Measurements from ENCODE around the gene WDSUB1.

WDSUB1 gene

DNA sequence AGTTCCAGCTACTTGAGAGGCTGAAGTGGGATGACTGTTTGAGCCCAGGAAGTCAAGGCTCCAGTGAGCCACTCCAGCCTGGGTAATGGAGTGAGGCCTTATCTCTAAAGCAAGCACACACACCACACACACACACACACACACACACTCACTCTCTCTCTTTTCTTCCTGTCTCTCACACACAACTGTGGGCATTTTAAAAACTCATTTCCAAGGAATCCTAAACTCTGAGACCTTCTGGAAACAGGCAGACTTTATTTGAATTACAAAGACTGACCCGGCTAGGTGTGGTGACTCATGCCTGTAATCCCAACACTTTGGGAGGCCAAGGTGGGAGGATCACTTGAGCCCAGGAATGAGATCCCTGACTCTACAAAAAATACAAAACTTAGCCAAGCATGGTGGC lies 21.3 kb downstream of the WDSUB1 start:
- DNase-seq = no peak

DNA sequence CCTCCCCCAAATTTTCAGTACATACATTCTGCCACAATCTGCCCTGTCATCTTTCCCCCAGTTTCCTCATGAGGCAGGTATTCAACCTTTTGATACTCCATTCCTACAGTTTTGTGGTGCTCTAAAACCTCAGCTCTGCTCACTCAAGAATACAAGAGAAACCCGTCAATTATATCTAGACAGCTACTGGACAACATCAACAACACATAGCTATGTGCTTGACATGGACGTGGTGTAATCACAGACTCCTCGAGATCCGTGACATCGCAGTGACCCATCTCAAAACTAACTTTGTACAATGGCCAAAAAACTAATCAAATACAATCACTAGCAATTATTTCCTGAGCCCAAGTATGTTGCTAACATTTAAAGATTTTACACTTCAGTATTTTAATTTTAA lies 23.6 kb downstream of the WDSUB1 start:
- no peak for DNase-seq

DNA sequence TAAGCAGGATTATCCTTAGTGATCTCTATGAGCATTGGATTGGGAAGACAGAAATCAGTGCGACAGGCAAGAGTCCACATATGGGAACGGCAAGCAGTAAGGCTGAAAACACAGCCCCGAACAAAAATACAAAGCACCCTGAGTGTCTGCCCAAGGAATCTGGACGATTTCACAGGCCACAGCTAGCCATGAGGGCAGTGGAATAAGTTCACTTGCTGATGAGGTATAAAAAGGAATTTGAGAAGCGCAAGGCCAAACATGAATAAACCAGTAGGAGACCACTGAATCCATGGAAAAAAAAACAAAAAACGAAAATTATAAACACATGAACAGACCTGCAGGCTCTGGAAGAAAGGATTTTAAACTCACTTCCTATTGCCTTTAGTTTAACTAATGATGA lies 24.3 kb downstream of the WDSUB1 start:
- no peak for DNase-seq

DNA sequence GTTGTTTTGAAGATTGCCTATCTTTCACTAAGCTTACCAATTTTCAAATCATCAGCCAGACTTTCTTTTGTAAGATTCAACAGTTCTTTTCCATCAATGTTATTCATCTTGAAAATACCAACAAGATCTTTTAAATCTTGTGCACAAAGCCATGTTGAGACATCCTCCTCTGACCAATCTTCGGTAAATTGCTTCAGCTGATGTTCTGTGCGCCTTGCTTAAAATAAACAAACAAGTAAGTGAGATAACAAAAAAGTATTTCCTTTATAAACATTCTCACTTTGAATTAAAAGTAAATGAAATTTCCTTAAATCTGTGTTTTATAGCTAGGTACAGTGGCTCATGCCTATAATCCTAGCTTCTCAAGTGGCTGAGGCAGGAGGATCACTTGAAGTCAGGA lies 30.3 kb downstream of the WDSUB1 start:
- no peak for DNase-seq

DNA sequence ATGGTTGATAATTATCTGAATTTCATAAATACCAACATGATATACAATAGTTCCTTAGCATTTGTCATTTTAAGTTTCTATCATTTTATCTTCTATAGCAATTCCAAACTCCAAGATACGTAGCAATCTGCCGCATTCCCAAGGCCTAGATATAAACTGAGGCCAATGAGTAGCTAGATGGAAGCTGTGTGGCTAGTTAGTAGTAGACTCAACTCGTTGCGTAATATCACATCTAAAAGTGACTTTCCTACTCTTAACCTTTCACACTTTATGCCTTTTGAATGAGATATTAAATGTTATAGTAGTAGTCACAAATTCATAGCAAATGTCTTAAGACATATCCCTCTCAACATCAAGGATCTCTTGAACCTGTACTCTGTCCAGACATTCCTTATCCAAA lies 33.6 kb downstream of the WDSUB1 start:
- DNase-seq = no peak

DNA sequence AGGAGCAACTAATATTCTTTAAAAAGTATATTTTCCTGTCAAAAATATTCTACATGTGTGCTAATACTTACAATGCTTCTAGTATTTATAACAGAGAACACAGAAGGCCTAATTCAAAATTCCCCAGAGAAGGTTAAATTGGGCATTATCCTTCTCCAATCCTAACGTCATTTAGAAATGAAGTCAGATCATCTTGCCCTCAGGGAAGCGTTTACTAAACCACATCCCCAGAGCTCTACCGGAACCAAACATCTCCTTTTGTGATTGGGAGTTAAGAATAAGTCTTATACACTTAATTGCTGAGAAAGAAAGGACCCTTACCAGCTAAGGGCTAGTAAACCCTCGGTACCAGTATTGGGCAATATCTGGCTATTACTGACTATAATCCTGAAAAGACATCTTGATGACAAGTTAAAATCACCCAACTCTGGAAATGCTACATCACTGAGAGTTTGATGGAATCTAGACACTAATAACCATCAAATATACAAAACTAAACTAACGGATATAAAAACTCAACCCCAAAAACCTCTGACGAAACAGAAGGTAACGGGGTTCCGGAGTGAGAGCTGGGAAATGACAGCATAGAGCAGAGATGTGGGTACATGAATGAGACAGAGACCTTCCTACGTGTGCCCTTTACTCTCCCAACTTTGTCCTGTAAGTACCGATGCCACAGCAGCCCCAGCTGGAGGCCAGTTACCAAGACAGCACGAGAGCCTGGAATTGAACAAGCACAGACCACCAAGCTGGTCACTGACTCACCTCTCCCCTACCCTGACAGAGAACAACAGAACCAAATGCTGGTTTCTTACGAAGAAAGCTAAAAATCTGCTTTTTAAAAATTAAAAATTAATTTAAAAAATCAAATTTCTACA lies 35.0 kb downstream of the WDSUB1 start:
- DNase-seq = peak; percentile 9 to 29

DNA sequence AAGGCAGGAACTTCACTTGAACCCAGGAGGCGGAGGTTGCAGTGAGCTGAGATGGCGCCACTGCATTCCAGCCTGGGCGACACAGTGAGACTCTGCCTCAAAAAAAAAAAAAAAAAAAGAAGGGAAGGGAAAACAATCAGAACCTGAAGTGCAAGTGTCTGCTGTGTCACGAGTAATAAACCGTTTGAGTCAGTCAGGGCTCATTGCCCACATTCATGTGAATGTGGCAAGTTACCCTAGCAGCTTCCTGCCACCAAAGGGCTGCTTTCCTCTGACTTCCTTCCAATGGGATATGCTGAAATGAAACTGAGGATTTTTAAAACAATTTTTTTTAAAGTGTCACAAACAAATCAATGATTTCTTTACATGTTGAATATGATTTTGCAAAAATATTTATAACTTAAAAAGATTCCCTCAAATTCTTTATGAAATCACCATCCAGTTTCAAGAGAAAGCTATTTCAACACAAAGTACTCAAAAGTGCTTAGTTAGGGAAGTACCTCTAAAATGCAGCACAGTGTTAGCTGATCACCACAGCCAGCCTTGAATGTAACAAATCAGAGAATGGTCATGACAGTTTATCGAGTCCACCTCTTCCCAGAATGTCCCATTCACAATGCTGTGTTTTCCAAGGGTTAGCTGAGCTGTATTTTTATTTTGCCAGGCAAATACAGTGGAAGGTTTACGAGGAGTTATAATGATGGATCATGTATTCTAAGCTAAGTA lies 36.4 kb downstream of the WDSUB1 start:
- peak; percentile 76 to 87 for DNase-seq

DNA sequence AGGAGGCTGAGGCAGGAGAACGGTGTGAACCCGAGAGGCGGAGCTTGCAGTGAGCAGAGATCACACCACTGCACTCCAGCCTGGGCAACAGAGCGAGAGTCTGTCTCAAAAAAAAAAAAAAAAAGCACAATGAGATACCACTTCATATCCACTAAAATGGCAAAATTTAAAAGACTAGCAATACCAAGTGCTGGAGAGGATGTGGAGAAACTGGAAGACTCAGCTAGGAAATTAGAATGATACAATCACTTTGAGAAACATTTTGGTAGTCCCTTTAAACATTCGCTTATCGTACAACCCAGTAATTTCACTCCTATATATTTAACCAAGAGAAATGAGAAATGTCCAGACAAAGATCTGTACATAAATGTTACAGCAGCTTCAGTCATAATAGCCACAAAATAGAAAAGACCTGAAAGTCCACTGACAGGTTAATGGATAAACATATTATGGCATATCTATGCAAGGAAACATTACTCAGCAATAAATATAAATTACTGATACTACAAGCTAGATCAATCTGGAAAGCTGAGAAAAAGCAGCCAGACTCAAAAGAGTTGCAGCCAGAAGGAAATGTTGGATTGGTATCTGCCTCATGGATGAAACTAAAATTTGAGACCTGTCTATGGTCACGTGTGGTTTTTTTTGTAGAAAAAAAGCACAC lies 40.0 kb downstream of the WDSUB1 start:
- no peak for DNase-seq

DNA sequence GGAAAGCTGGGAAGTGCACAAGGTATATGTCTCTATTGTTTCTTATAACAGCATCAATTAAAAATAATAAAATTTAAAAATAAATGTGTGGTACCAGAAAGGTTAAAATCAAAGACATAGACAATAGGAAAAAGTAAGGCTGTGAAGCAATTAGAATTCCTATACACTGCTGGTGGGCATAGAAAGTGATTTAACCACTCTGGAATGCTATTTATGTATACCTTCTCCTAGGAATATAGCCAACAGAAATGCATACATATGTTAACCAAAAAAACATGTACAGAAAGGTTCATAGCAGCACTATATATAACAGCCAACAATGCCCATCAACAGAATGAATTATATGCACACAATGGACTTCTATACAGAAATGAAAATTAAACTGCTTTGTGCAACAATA lies 43.0 kb downstream of the WDSUB1 start:
- DNase-seq = no peak

DNA sequence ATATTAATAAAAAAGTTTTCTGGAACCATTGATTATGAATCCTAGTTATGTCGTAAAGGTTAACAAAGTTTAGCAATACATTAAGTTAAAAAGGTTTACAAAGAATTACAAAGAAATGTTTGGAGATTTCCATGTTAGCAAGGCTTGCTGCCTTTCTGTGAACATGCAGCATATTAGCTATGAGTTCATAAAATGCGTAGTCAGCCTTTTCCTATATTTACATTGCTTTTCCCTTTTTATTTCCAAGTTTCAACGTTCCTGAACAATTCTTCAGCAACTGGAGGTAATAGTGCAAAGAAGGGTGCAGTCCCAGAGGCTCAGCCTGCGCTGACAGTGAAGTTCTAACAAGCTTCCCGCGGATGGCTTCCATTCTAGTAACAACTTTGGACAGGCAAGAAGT lies 51.6 kb downstream of the WDSUB1 start:
- no peak for DNase-seq

DNA sequence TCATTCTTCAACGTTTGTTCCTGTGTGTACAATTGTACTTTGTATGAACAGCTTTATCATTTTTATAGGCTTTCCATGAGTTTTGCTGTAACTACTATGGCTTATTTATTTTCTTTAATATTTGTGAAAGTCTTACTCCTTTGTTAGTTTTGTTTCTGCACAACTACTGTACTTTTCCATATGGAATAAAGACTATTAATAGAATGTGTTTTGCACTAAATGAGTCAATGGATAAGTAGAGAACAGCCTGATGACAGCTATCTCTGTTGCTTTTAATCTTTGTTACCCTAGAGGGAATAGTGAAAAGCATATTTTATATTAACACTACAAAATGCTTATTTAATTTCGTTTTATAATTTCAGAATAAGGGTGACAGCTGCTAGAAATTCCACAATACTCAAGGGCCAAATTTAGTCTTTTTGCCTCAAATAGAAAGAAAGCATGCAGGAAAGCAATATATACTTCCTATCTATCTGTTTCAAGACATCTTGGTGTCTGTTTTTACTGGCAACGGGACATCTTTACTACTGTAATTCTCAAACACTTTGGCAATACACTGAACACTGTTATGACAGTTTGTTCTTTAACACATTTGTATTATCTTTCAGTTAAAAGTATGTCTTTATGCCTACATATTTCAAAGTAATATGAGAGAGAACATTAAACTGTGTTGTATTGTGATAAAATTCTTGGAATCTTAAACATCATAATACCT lies 53.9 kb downstream of the WDSUB1 start:
- DNase-seq = no peak

DNA sequence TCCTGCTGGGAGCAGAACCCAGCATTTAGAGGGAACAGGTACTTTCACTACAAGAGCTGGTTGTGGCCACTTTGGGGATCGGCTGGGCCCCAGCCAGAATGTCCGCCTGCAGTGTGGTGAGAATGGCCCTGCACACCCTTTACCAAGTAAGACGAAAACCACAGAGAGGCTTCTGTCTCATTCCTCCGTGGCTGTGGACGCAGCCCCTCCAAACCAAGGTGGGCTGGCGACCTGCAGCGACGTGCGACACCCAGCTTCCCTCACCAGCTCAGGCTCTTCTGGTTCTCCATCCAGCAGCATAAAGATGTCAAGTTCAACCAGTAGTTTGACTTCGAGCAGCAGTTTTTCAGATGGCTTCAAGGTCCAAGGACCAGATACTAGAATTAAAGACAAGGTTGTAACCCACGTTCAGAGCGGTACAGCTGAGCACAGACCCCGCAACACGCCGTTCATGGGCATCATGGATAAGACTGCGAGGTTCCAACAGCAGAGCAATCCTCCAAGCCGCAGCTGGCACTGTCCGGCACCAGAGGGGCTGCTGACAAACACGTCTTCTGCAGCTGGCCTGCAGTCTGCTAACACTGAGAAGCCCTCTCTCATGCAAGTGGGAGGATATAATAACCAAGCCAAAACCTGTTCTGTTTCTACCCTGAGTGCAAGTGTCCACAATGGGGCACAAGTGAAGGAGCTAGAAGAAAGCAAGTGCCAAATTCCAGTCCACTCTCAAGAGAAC lies 56.2 kb downstream of the WDSUB1 start:
- DNase-seq = no peak

DNA sequence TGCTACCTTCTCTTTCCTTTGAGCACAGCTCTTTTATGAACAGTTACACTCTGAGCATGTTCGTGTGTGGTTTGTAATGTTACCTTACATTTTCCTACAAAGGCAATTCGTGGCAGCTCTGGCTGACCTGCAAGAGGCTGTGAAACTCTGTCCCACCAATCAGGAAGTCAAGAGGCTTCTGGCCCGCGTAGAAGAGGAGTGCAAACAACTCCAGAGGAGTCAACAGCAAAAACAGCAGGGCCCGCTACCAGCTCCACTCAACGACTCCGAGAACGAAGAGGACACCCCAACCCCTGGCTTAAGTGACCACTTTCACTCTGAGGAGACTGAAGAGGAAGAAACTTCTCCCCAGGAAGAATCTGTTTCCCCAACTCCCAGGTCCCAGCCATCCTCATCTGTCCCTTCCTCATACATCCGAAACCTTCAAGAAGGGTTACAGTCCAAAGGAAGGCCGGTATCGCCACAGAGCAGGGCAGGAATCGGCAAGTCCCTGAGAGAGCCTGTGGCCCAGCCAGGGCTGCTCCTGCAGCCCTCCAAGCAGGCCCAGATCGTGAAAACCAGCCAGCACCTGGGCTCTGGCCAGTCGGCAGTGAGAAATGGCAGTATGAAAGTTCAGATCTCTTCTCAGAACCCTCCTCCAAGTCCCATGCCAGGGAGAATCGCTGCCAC lies 56.9 kb downstream of the WDSUB1 start:
- no peak for DNase-seq

DNA sequence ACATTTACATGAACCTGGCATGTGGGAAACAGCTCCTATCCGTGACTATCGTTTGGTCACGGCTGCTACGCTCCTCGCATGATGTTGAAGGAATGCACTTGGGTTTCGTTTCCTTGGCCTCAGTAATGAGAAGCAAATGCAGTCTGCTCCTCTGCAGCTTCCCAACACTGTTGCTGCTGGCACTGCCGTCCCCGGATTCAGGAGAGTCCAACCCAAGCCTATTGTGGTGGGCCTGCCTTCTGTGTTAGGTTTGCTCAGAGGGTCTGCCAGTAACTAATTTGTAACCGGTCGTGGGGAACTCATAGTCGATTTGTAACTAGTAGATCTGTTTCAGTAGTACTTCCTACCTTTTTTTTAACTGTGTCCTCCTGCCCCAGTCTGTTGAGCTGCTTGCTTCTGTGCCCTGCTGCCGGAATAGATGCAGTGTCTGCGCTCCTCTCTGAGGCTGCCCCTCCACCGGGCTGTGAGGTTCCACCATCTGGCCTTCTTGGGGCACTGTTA lies 58.4 kb downstream of the WDSUB1 start:
- no peak for DNase-seq

DNA sequence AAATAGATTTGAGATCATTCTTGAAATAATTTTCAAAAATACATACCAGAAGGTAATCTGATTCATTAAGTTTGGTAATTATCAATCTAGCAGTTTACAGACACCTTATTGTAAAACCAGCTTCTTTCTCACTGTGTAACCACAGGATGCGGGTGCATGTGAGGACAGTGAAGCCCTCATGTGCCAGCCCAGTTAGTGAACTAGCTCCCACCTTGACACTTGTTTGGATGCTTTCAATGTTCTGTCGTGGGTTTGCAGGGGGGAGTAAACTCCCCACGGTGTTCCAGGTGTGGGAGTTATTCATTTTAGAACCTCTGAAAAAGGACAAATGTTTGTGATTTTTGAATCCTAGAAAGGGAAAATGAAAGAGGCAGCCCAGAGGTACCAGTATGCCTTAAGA lies 59.0 kb downstream of the WDSUB1 start:
- no peak for DNase-seq

DNA sequence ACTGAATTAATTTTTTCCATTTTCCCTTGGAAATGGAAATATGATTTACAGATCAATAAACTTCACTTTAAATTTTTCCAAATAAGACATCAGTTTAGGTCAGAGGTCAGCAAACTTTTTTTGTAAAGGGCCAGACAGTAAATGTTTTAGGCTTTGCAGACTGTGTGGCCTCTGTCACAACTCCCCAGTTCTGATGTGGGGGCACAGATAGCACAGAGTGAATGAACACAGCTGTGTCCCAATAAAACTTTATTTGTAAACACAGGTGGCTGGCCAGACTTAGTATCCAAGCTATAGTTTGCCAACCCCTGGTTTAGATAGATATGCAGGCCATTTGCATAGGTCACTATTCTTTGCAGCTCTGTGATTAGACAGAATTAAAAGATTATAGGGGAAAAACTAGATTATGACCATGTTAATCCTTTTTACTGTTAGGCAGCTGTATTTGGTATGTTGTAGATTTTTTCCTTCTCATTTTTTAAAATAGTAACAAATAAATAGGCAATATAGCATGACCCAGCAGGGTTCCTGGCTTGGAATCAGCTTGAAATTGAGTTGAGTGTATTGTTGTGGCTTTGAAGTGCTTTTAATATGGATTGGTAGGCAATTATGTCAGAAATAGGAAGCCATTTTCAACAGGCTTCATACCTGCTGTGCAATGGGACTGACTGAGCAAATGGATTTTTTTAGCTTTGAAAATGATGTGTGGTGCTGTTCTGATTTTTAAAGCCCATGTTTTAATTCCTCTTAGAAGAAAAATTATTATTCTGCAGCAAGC lies 59.7 kb downstream of the WDSUB1 start:
- DNase-seq = peak; percentile 3 to 6

DNA sequence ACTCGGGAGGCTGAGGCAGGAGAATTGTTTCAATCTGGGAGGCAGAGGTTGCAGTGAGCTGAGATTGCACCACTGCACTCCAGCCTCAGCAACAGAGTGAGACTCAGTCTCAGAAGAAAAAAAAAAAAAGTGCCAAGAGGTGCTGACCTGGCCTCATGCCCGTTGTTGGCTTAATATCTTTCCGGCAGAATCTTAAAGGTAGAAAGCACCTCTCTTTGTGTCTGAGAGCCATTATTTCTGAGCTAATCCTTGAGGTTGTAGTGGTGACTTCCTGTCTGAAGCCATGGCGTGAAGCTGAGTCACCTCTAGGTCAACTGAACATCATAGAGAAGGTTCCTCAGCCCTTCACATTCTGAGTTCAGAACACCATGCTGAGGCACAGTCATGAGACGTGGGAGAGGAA lies 60.4 kb downstream of the WDSUB1 start:
- DNase-seq = peak; percentile 77 to 91

DNA sequence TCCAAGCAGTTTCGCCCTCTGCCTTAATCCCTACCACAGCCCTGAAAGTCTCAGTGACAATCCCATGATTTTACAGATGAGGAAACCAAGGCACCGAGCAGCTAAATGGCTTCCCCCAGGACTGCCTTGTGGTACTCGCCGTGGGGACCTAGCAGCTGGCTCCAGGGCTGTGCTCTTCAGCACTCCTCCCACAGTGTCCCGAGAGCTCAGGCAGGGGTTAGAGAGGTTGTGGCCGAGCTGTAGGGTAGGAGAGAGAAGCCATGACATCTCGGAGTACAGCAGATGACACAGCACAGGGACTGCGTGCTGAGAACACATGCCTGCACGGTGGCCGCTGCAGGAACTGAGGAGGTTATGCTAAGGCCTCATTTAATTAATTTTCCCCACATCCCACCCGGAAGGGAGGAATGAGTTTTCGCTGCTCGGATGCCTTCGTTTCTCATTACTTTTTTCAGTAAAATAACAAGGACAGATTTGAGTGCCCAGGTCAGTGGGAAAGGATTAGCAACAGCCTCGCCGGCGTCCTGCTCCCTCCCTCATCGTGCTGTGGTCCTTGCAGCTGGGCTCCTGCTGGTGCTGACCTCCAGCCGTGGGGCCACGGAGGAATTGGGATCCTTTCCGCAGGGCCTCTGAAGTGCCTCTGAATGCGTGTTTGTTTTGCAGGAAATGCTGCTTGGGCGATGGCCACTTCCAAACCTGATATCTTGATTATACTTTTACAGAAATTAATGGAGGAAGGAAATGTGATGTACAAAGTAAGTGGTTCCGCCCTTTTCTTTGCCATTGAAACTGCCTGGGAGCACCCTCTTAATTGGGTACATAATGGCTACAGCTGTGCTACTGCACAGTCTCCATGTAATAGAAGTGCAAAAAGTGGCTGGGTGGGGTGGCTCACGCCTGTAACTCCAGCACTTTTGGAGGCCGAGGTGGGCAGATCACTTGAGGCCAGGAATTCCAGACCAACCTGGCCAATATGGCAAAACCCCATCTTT lies 61.2 kb downstream of the WDSUB1 start:
- DNase-seq = no peak

DNA sequence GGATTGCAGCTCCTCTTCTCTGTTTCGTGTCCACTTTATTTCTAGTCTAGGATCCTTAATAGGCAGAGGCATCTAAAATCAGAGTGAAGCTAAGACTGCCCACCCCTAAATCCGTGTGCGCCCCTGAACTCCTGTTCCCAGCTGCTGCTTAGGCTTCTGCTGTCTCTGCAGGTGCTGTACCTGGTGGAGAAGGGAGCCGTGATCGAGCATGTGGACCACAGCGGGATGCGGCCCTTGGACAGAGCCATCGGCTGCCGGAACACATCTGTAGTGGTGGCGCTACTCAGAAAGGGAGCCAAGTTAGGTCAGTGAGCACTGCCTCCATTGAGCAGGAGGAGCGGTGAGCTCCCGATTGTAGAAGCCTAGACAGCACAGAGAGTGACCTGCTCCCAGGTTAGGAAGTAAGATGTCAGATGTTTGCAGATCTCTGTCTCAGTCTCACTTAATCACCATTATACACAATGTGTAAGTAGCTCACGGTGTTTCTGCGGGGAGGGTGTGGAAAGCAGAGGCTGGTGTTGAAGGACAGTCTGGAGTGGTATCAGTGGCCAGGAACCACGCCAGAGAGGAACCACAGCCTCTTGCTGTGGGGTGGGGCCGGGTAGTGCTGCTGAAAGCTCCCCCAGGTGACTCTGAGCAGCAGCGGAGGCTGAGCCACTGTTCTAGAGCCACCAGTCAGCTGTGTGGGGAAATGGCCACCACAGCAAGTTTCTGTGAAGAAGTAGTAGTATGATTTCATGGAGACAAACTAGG lies 62.3 kb downstream of the WDSUB1 start:
- no peak for DNase-seq

Data from inflammatory macrophage treated with lipopolysaccharide for 1 hour (primary cell).